ENCODE measurements around the gene EXTL1. TPM values are rescaled to one million over a fixed set of nuclear protein-coding genes. Genes with fewer than 3 reads are reported as not detected.

The EXTL1 gene
- total RNA-seq, 1 experiment from 2014 or later = 1.0 TPM

GRCh38 chr1:26029054-26029863, 7.7 kb downstream of the EXTL1 start:
- peaks cover 30% of the 10 kb centered on the region for H3K27me3 Mint-ChIP-seq (ENCODE audit: low read depth)
- Histone ChIP-seq H3T11ph (ENCODE audit: low read length) (no peak overlapping the region), H3K56ac (ENCODE audit: insufficient read length, low read depth, low read length) (no peak overlapping the region)

More at GRCh38 chr1:26029054-26029863, 7.7 kb downstream of the EXTL1 start:
- H3K4me3 Mint-ChIP-seq = no peak overlapping the region
- no peak overlapping the region for H3K9ac ChIP-seq (ENCODE audit: extremely low read depth, insufficient read length, low read length)
- WGBS (ENCODE audit: extremely low coverage, insufficient read length, low lambda C conversion rate) = no CpG with 5 or more reads among the region's 15 CpGs
- H3K4ac ChIP-seq (ENCODE audit: low read depth, low read length) = no peak overlapping the region
- no peak overlapping the region for H3K18ac ChIP-seq (ENCODE audit: insufficient read length, low read depth, low read length)
- no peaks in the 10 kb centered on the region for H3K36me3 Mint-ChIP-seq (ENCODE audit: insufficient read depth in 1 of 3, low read depth in 3 of 3)
- no peak overlapping the region for H2BK120ac ChIP-seq (ENCODE audit: low read depth, low read length, poor library complexity, severe bottlenecking)
- H2BK12ac ChIP-seq (ENCODE audit: insufficient read length, low read depth, low read length) = no peak overlapping the region
- DNase-seq = no peak
- no peak overlapping the region for H3K14ac ChIP-seq (ENCODE audit: insufficient read depth, low read length)
- no peaks in the 10 kb centered on the region for H4K20me1 ChIP-seq (ENCODE audit: control insufficient read depth, insufficient read depth, insufficient read length)
- H4K91ac ChIP-seq (ENCODE audit: insufficient read length, low read depth, low read length) = no peak overlapping the region
- peaks cover 1% of the 10 kb centered on the region; the same call in 1 of the 2 replicates for H3K27me3 ChIP-seq (ENCODE audit: insufficient read depth, low read length)
- H3K79me2 ChIP-seq (ENCODE audit: insufficient read depth, low read length) = no peaks in the 10 kb centered on the region
- no peak overlapping the region for H3K4me2 ChIP-seq (ENCODE audit: insufficient read depth, insufficient read length, low read length)
- H3K23ac ChIP-seq (ENCODE audit: insufficient read length, low read depth, low read length) = no peak overlapping the region
- no peaks in the 10 kb centered on the region for H3K4me1 ChIP-seq (ENCODE audit: insufficient read depth, low read length)
- H2BK5ac ChIP-seq (ENCODE audit: insufficient read length, low read length) = no peak overlapping the region
- no peak overlapping the region for H4K8ac ChIP-seq (replicated peaks; ENCODE audit: insufficient read length, low read depth, low read length)
- H3K27ac Mint-ChIP-seq = no peak overlapping the region; a peak in 1 of 7 replicates
- no peak overlapping the region for H2AFZ ChIP-seq (ENCODE audit: low read length)
- H3K4me1 Mint-ChIP-seq = peaks cover 0 to 4% of the 10 kb centered on the region in 2 experiments; a peak in 1 of 4 replicates
- H3K23me2 ChIP-seq (ENCODE audit: insufficient read length, low read depth, low read length, poor library complexity, severe bottlenecking) = no peaks in the 10 kb centered on the region
- no peaks in the 10 kb centered on the region for H3K9me3 ChIP-seq (ENCODE audit: control insufficient read depth, low read depth, low read length)
- TF ChIP-seq CTCF (conservative IDR thresholded peaks at IDR 0.05) = no peak
- H3K79me1 ChIP-seq (ENCODE audit: insufficient read depth, low read depth, low read length, poor library complexity, severe bottlenecking) = no peaks in the 10 kb centered on the region
- no peak overlapping the region for H4K5ac ChIP-seq (ENCODE audit: insufficient read length, low read depth, low read length)
- H2AK5ac ChIP-seq (ENCODE audit: insufficient read length, low read length) = no peak overlapping the region
- H3K9me3 Mint-ChIP-seq = no peaks in the 10 kb centered on the region
- H2BK20ac ChIP-seq (ENCODE audit: low read depth, low read length, poor library complexity, severe bottlenecking) = no peak overlapping the region
- H3K27ac ChIP-seq (ENCODE audit: insufficient read length, low read depth, low read length) = no peak overlapping the region
- no peak overlapping the region for H2BK15ac ChIP-seq (ENCODE audit: low read depth, low read length)

All from H9 (cell line).